ENCODE measurements around the gene BCAR3.

Gene BCAR3

DNA sequence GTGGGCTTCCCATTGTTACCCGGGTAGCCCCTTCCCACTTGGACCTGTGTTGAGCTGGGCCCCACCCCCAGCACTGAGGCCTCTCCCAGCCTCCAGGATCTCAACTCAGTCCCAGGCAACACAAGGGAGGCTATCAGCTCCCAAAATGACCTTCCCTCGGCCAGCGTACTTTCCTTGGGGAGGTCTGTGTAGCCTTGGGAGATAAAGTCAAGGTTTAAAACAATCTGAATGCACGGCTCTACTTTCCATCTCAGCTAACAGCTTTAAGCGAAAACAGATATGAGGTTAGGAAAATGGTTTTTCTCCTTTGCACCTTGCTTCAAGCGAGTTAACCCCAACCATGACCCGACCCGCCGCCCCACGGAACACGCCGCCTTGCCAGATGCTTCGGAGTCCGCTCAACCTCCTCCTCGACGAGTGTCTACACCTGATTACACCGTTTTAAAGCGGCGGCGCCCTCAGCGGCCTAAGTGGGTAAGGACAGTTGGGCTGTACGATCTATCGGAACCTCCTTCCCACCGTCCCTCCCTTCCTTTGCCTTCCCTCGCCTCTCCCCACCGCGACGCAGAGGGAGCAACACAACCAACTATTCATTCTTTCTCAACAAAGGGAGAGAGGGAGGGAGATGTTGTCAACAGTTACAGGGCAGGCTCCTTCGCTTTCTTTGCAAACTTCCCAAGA is 1.1 kb downstream of the BCAR3 start:
- no peaks in the 10 kb centered on the region for H4K20me1 ChIP-seq (ENCODE audit: low read depth, low read length)
- TF ChIP-seq CTCF (IDR thresholded peaks at IDR 0.05; ENCODE audit: insufficient read depth, low read length, poor library complexity, severe bottlenecking) = no peak
- TF ChIP-seq EZH2phosphoT487 (conservative IDR thresholded peaks at IDR 0.05; ENCODE audit: low read length) = no peak
- H3K9me2 ChIP-seq (replicated peaks; ENCODE audit: insufficient read depth, low read length) = no peaks in the 10 kb centered on the region
- no peak overlapping the region for H3K27ac ChIP-seq (ENCODE audit: low read depth, low read length)
- H2AFZ ChIP-seq (ENCODE audit: low read depth, low read length, severe bottlenecking) = no peak overlapping the region
- H3K9ac ChIP-seq (ENCODE audit: low read length) = no peak overlapping the region
- no peaks in the 10 kb centered on the region for H3K79me2 ChIP-seq (ENCODE audit: insufficient read depth, low read length)
- no peak overlapping the region for H3K4me3 ChIP-seq (ENCODE audit: insufficient read depth, low read length, poor library complexity, severe bottlenecking)
- no peaks in the 10 kb centered on the region for H3F3A ChIP-seq (ENCODE audit: insufficient read depth)
- H3K36me3 ChIP-seq (ENCODE audit: low read length) = no peaks in the 10 kb centered on the region
- H3K4me2 ChIP-seq (ENCODE audit: low read depth, low read length, poor library complexity, severe bottlenecking) = peak overlapping the region; percentile 24
- H3K9me3 ChIP-seq (ENCODE audit: insufficient read depth, low read length) = no peaks in the 10 kb centered on the region
- no peaks in the 10 kb centered on the region; the same call in 1 of the 2 replicates for H3K27me3 ChIP-seq (ENCODE audit: low read length)

- no peaks in the 10 kb centered on the region for H3K9me3 ChIP-seq (ENCODE audit: insufficient read depth, low read length)
- H3K27ac ChIP-seq (ENCODE audit: low read depth, low read length) = no peak overlapping the region
- no peaks in the 10 kb centered on the region for H3K79me2 ChIP-seq (ENCODE audit: insufficient read depth, low read length)
- no peak overlapping the region for H3K4me2 ChIP-seq (ENCODE audit: low read depth, low read length, poor library complexity, severe bottlenecking)
- no peak overlapping the region for H3K4me3 ChIP-seq (ENCODE audit: insufficient read depth, low read length, poor library complexity, severe bottlenecking)
- H2AFZ ChIP-seq (ENCODE audit: low read depth, low read length, severe bottlenecking) = no peak overlapping the region
- no peak for TF ChIP-seq CTCF (IDR thresholded peaks at IDR 0.05; ENCODE audit: insufficient read depth, low read length, poor library complexity, severe bottlenecking)
- no peak for TF ChIP-seq EZH2phosphoT487 (conservative IDR thresholded peaks at IDR 0.05; ENCODE audit: low read length)
- no peaks in the 10 kb centered on the region for H3K36me3 ChIP-seq (ENCODE audit: low read length)
- no peaks in the 10 kb centered on the region for H3K9me2 ChIP-seq (replicated peaks; ENCODE audit: insufficient read depth, low read length)
- no peaks in the 10 kb centered on the region for H3K27me3 ChIP-seq (ENCODE audit: low read length)
- no peaks in the 10 kb centered on the region for H3F3A ChIP-seq (ENCODE audit: insufficient read depth)
- H3K9ac ChIP-seq (ENCODE audit: low read length) = no peak overlapping the region
- no peaks in the 10 kb centered on the region for H4K20me1 ChIP-seq (ENCODE audit: low read depth, low read length)
These were observed 1.6 kb downstream of the BCAR3 start for GRCh38 chr1:93680076-93680419.

DNA sequence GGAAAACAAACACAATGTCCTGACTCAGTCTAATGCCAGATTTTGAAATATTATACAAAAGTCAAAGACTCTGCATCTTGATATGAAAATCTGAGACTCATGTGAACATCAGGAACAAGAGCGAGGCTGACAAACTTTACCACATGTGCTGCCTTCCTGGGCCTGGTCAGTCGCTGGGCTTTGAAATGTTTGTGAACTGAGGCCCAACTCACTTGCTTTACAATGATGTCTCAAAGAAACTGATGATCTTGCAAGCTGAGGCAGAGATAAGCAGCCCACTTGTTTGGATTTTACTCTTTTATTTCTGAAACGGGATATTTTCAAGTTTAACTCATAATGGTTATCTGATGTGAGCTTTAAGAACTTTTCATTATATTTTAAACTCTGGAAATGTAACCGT is 2.1 kb downstream of the BCAR3 start:
- H3K79me2 ChIP-seq (ENCODE audit: insufficient read depth, low read length) = no peaks in the 10 kb centered on the region
- TF ChIP-seq CTCF (IDR thresholded peaks at IDR 0.05; ENCODE audit: insufficient read depth, low read length, poor library complexity, severe bottlenecking) (no peak), EZH2phosphoT487 (conservative IDR thresholded peaks at IDR 0.05; ENCODE audit: low read length) (no peak)
- no peaks in the 10 kb centered on the region for H3K9me2 ChIP-seq (replicated peaks; ENCODE audit: insufficient read depth, low read length)
- no peaks in the 10 kb centered on the region for H3K9me3 ChIP-seq (ENCODE audit: insufficient read depth, low read length)
- H3K36me3 ChIP-seq (ENCODE audit: low read length) = no peaks in the 10 kb centered on the region
- H3F3A ChIP-seq (ENCODE audit: insufficient read depth) = no peaks in the 10 kb centered on the region
- no peak overlapping the region for H3K9ac ChIP-seq (ENCODE audit: low read length)
- H3K4me2 ChIP-seq (ENCODE audit: low read depth, low read length, poor library complexity, severe bottlenecking) = no peak overlapping the region
- no peak overlapping the region for H2AFZ ChIP-seq (ENCODE audit: low read depth, low read length, severe bottlenecking)
- no peak overlapping the region for H3K4me3 ChIP-seq (ENCODE audit: insufficient read depth, low read length, poor library complexity, severe bottlenecking)
- H3K27ac ChIP-seq (ENCODE audit: low read depth, low read length) = no peak overlapping the region
- no peaks in the 10 kb centered on the region for H4K20me1 ChIP-seq (ENCODE audit: low read depth, low read length)
- H3K27me3 ChIP-seq (ENCODE audit: low read length) = no peaks in the 10 kb centered on the region

All from SU-DHL-6 (cell line).